Measurements from ENCODE around the gene NEU1. TPM values are rescaled to one million over a fixed set of nuclear protein-coding genes. Genes with fewer than 3 reads are reported as not detected.
"Not testable (repeated sequence)": the region's sequence is repeated elsewhere in the genome, so short reads cannot be mapped to it uniquely, and the experiment has no call there.

NEU1 gene
- total and polyA plus RNA-seq, 9 donors = 23.7 to 61.1 (median 28.2) TPM

- peak; percentile 91 to 96 (median 94) for DNase-seq
- Histone ChIP-seq H3K4me1 (ENCODE audit: insufficient read depth) (peaks cover 2% of the 10 kb centered on the region), H3K27me3 (no peaks in the 10 kb centered on the region), H3K9me3 (no peaks in the 10 kb centered on the region), H3K4me3 (peak within 1 kb of the TSS; percentile 59), H3K36me3 (no peaks in the 10 kb centered on the region), H3K27ac (peak within 1 kb of the TSS; percentile 95 to 99)
- intact Hi-C loops (cut with DNase I) = no loop called here
- TF ChIP-seq EP300 (IDR thresholded peaks at IDR 0.05) = peak; percentile 12
- TF ChIP-seq CTCF (IDR thresholded peaks at IDR 0.05) = peak in 1 of 3 donors; percentile 19
- peak; percentile 99 for TF ChIP-seq POLR2A (IDR thresholded peaks at IDR 0.05)
- 1 to 2% (median 2%) methylated on average over 47 to 56 of the region's 56 CpGs for WGBS, 3 donors
Observed at GRCh38 chr6:31815025-31815838, 47.4 kb downstream of the NEU1 start, which contains the start of the genes HSPA1A and HSPA1L. TSS of gene HSPA1A (plus strand) at chr6:31815543. CDS start at chr6:31815757, 214 bp downstream. TSS of gene HSPA1L (minus strand) at chr6:31815283. CDS start at chr6:31811972, 3,311 bp downstream.

DNA sequence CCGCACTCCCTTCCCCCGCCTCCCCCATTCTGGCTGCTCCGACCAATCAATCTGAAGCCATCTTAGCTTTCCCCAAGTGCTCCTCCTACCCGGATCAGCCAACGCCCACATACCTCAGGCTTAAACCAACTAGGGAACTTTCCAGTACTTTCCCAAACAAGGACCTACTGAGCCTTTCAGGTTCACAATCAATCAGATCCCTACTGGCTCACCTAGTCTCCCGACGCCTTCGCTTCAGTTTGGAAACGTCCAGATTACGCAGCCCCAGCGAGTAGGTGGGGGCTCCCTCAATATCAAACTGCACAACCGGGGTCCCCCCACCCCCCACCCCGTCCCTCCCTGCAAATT, 48.0 kb downstream of the NEU1 start:
- Histone ChIP-seq H3K9me3 (no peaks in the 10 kb centered on the region), H3K4me3 (peak overlapping the region; percentile 59), H3K4me1 (ENCODE audit: insufficient read depth) (peaks cover 2% of the 10 kb centered on the region), H3K36me3 (no peaks in the 10 kb centered on the region), H3K27me3 (no peaks in the 10 kb centered on the region), H3K27ac (peak overlapping the region; percentile 95 to 99)
- 1 to 4% (median 1%) methylated on average over 13 of the region's 13 CpGs for WGBS, 3 donors
- peak; percentile 28 for TF ChIP-seq POLR2A (IDR thresholded peaks at IDR 0.05)
- TF ChIP-seq EP300 (IDR thresholded peaks at IDR 0.05) = no peak
- no peak for TF ChIP-seq CTCF (IDR thresholded peaks at IDR 0.05)
- peak in 4 of 5 donors; percentile 93 to 97 (median 94) for DNase-seq
- intact Hi-C loops (cut with DNase I) = no loop called here

GRCh38 chr6:31813465-31813849, 49.2 kb downstream of the NEU1 start:
- Histone ChIP-seq H3K9me3 (no peaks in the 10 kb centered on the region), H3K27me3 (no peaks in the 10 kb centered on the region), H3K4me1 (ENCODE audit: insufficient read depth) (peaks cover 2% of the 10 kb centered on the region), H3K4me3 (no peak overlapping the region), H3K36me3 (no peaks in the 10 kb centered on the region), H3K27ac (peak overlapping the region; percentile 95 to 99)
- TF ChIP-seq EP300 (IDR thresholded peaks at IDR 0.05) (no peak), CTCF (IDR thresholded peaks at IDR 0.05) (no peak), POLR2A (IDR thresholded peaks at IDR 0.05) (no peak)
- 94 to 97% (median 96%) methylated on average over 7 of the region's 7 CpGs for WGBS, 3 donors
- intact Hi-C loops (cut with DNase I) = no loop called here
- peak in 1 of 5 donors; percentile 45 for DNase-seq

GRCh38 chr6:31811645-31812044, 51.0 kb downstream of the NEU1 start:
- peak in 1 of 5 donors; percentile 24 for DNase-seq
- Histone ChIP-seq H3K27me3 (no peaks in the 10 kb centered on the region), H3K9me3 (no peaks in the 10 kb centered on the region), H3K4me3 (no peak overlapping the region), H3K4me1 (ENCODE audit: insufficient read depth) (peaks cover 2% of the 10 kb centered on the region), H3K27ac (no peak overlapping the region), H3K36me3 (no peaks in the 10 kb centered on the region)
- intact Hi-C loops (cut with DNase I) = no loop called here
- no peak for TF ChIP-seq POLR2A (IDR thresholded peaks at IDR 0.05)
- no peak for TF ChIP-seq EP300 (IDR thresholded peaks at IDR 0.05)
- TF ChIP-seq CTCF (IDR thresholded peaks at IDR 0.05) = no peak
- 90 to 95% (median 91%) methylated on average over 12 of the region's 12 CpGs for WGBS, 3 donors

DNA sequence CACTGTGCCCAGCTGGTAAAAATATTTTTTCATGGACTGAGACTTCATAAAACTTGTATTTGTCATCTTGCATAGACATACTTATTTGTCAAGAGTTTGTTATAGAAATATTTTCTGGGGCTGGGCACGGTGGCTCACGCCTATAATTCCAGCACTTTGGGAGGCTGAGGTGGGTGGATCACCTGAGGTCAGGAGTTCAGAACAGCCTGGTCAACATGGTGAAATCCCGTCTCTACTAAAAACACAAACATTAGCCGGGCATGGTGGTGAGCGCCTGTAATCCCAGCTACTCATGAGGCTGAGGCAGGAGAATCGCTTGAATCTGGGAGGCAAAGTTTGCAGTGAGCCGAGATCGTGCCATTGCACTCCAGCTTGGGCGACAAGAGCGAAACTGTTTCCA, 54.0 kb downstream of the NEU1 start:
- H3K4me3 ChIP-seq; H3K36me3 ChIP-seq; H3K27me3 ChIP-seq; H3K9me3 ChIP-seq; H3K27ac ChIP-seq; H3K4me1 ChIP-seq (ENCODE audit: insufficient read depth); intact Hi-C loops (cut with DNase I): not testable (repeated sequence)
- WGBS, 3 donors = 88 to 91% (median 89%) methylated on average over 10 of the region's 10 CpGs
- peak in 2 of 5 donors; percentile 9 to 16 for DNase-seq

Data from ovary (tissue), 9 donors.